Panc1 (cell line): ENCODE results near the gene AFF4.
"Not testable (repeated sequence)": the region's sequence is repeated elsewhere in the genome, so short reads cannot be mapped to it uniquely, and the experiment has no call there.

Experiments
- CTCF ChIP-seq: fragments of 450-650 bp; IDR thresholded peaks from 2 replicates; pipeline ENCODE4 v1.5.1; 2017; ENCODE audit warnings: mild to moderate bottlenecking
- POLR2AphosphoS5 ChIP-seq: IDR thresholded peaks from 2 replicates; pipeline ENCODE4 v1.6.1; 2012; ENCODE audit warnings: mild to moderate bottlenecking, low read depth, low read length, moderate library complexity
- REST ChIP-seq, 2 experiments: IDR thresholded peaks; 2 replicates each; pipeline ENCODE4 v1.6.1; 2011 to 2012; ENCODE audit warnings: low read depth in 2 of 2, control low read depth in 1 of 2, low read length in 1 of 2, mild to moderate bottlenecking in 1 of 2, moderate library complexity in 1 of 2; ENCODE audit not compliant: insufficient read depth in 1 of 2
- SIN3A ChIP-seq: IDR thresholded peaks from 2 replicates; pipeline ENCODE4 v1.6.1; 2012; ENCODE audit warnings: low read depth, mild to moderate bottlenecking, low read length, moderate library complexity, borderline replicate concordance; ENCODE audit not compliant: insufficient read depth

- not testable (repeated sequence) for TF ChIP-seq CTCF; POLR2AphosphoS5; SIN3A; REST (IDR thresholded peaks at IDR 0.05; ENCODE audit: insufficient read depth in 1 of 2, low read depth in 2 of 2, low read length in 1 of 2)
These were observed 7.2 kb downstream of the AFF4 start for GRCh38 chr5:132956166-132956799.
